ENCODE measurements around the gene IP6K3. TPM values are rescaled to one million over a fixed set of nuclear protein-coding genes. Genes with fewer than 3 reads are reported as not detected.

Gene IP6K3
- total and polyA plus RNA-seq, 4 experiments from 2014 or later = not detected

- intact Hi-C loops (cut with micrococcal nuclease) = no loop called here
- H3K4me3 ChIP-seq (ENCODE audit: low read length in 2 of 2) = no peak overlapping the region
- H3K36me3 Mint-ChIP-seq = peaks cover 0 to 4% of the 10 kb centered on the region in 2 donors
- H3K4me3 Mint-ChIP-seq = no peak overlapping the region
- no peaks in the 10 kb centered on the region for H3K27me3 ChIP-seq (ENCODE audit: insufficient read depth, low read length)
- peaks cover 2 to 4% of the 10 kb centered on the region in 2 donors for H3K27me3 Mint-ChIP-seq
- H3K9me3 Mint-ChIP-seq = peaks cover 0 to 5% (median 0%) of the 10 kb centered on the region in 8 donors
- peaks cover 7 to 15% (median 9%) of the 10 kb centered on the region in 4 donors for H3K4me1 Mint-ChIP-seq
- H3K4me1 ChIP-seq (ENCODE audit: insufficient read depth, low read length) = peaks cover 6% of the 10 kb centered on the region
- no peaks in the 10 kb centered on the region for H3K9me3 ChIP-seq (ENCODE audit: control insufficient read depth in 1 of 2, low read length in 2 of 2)
- peaks cover under 1% of the 10 kb centered on the region for H3K36me3 ChIP-seq (ENCODE audit: insufficient read depth, low read length)
- no peak for DNase-seq
- H3K27ac Mint-ChIP-seq = no peak overlapping the region
- ChIA-PET POLR2A (ENCODE audit: partially characterized antibody) (no interaction called here), CTCF (ENCODE audit: partially characterized antibody) (interaction anchor here (0.8 to 10.1 kb wide), 10 partner anchors 10 to 287 kb away, joined by 3 to 225 read pairs (median 4); no protein-coding TSS in a partner anchor)
- H3K27ac ChIP-seq (ENCODE audit: low read depth, low read length) = no peak overlapping the region
Observed at GRCh38 chr6:33766921-33767907, 20.5 kb upstream of the IP6K3 start.

DNA sequence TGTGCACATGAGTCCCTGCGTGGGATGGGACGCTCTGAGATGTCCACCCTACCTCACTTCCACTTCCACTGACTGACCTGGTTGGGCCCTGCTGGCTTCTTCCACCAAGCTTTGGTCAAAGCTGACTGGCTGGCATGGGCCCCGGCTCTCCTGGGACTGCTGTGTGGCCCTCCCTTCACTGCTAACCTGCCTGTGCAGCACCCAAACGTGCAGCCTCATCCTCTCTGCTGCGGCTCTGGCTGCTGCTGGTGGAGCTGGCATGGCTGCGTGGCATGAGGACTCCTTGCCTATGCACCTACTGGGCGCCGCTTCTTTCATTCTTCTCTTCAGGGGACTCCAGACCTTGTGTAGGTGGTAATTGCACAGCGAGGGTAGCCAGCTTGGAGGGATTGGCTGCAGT, 18.7 kb upstream of the IP6K3 start:
- CTCF ChIA-PET (ENCODE audit: partially characterized antibody) = interaction anchor here (10.1 kb wide), 1 partner anchor 264 kb away, joined by 225 read pairs; no protein-coding TSS in a partner anchor

GRCh38 chr6:33764036-33764435, 17.3 kb upstream of the IP6K3 start:
- POLR2A ChIA-PET (ENCODE audit: partially characterized antibody) = no interaction called here
- Mint-ChIP-seq H3K27me3 (peaks cover 2 to 4% of the 10 kb centered on the region in 2 donors), H3K27ac (no peak overlapping the region), H3K36me3 (no peaks in the 10 kb centered on the region), H3K9me3 (peaks cover 0 to 5% (median 0%) of the 10 kb centered on the region in 8 donors), H3K4me3 (no peak overlapping the region), H3K4me1 (peaks cover 0 to 6% (median 3%) of the 10 kb centered on the region in 4 donors)
- H3K27me3 ChIP-seq (ENCODE audit: insufficient read depth, low read length) = no peaks in the 10 kb centered on the region
- H3K27ac ChIP-seq (ENCODE audit: low read depth, low read length) = no peak overlapping the region
- no peak overlapping the region for H3K4me3 ChIP-seq (ENCODE audit: low read length in 2 of 2)
- intact Hi-C loops (cut with micrococcal nuclease) = no loop called here
- no peaks in the 10 kb centered on the region for H3K9me3 ChIP-seq (ENCODE audit: control insufficient read depth in 1 of 2, low read length in 2 of 2)
- H3K4me1 ChIP-seq (ENCODE audit: insufficient read depth, low read length) = no peaks in the 10 kb centered on the region
- CTCF ChIA-PET (ENCODE audit: partially characterized antibody) = interaction anchor here (1.2 kb wide), 1 partner anchor 51 kb away, joined by 4 read pairs; no protein-coding TSS in a partner anchor
- no peak for DNase-seq
- no peaks in the 10 kb centered on the region for H3K36me3 ChIP-seq (ENCODE audit: insufficient read depth, low read length)

More for the DNA sequence above, 18.7 kb upstream of the IP6K3 start:
- Mint-ChIP-seq H3K9me3 (peaks cover 0 to 5% (median 0%) of the 10 kb centered on the region in 8 donors), H3K4me1 (peaks cover 0 to 6% (median 3%) of the 10 kb centered on the region in 4 donors), H3K4me3 (peak overlapping the region in 1 of 8 donors; percentile 81), H3K27me3 (peaks cover 2 to 4% of the 10 kb centered on the region in 2 donors), H3K36me3 (no peaks in the 10 kb centered on the region), H3K27ac (no peak overlapping the region)
- Histone ChIP-seq H3K9me3 (ENCODE audit: control insufficient read depth in 1 of 2, low read length in 2 of 2) (no peaks in the 10 kb centered on the region), H3K4me1 (ENCODE audit: insufficient read depth, low read length) (no peaks in the 10 kb centered on the region), H3K4me3 (ENCODE audit: low read length in 2 of 2) (no peak overlapping the region), H3K36me3 (ENCODE audit: insufficient read depth, low read length) (no peaks in the 10 kb centered on the region), H3K27ac (ENCODE audit: low read depth, low read length) (no peak overlapping the region), H3K27me3 (ENCODE audit: insufficient read depth, low read length) (no peaks in the 10 kb centered on the region)
- intact Hi-C loops (cut with micrococcal nuclease) = no loop called here
- POLR2A ChIA-PET (ENCODE audit: partially characterized antibody) = no interaction called here
- no peak for DNase-seq

DNA sequence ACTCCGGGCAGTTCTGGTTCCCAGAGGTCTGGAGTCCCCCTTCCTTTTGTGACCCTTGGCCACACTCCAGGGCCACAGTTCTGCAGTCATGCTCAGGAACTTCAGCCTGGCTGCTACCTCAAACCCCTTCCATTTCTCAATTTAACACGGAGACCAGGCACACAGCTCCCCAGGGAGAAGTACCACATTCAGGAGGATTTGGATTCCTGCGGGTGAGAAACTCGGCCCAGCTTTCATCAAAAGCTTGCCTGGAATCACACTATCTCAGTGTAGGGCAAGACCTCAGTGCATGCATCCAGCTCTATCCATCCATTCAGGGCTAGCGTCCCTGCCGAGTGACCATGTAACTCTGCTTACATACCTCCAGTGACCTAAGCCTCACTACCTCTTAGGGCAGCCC, 16.8 kb upstream of the IP6K3 start:
- DNase-seq = no peak
- no peak overlapping the region for H3K4me3 ChIP-seq (ENCODE audit: low read length in 2 of 2)
- Mint-ChIP-seq H3K27me3 (peaks cover 3 to 4% of the 10 kb centered on the region in 2 donors), H3K9me3 (peaks cover 0 to 5% (median 0%) of the 10 kb centered on the region in 8 donors), H3K36me3 (no peaks in the 10 kb centered on the region), H3K4me3 (no peak overlapping the region), H3K4me1 (peaks cover 0 to 3% (median under 1%) of the 10 kb centered on the region in 4 donors), H3K27ac (no peak overlapping the region)
- ChIA-PET POLR2A (ENCODE audit: partially characterized antibody) (no interaction called here), CTCF (ENCODE audit: partially characterized antibody) (interaction anchor here (1.2 to 3.8 kb wide), 2 partner anchors 8 to 50 kb away, joined by 4 to 20 read pairs; no protein-coding TSS in a partner anchor)
- H3K36me3 ChIP-seq (ENCODE audit: insufficient read depth, low read length) = no peaks in the 10 kb centered on the region
- H3K9me3 ChIP-seq (ENCODE audit: control insufficient read depth in 1 of 2, low read length in 2 of 2) = no peaks in the 10 kb centered on the region
- H3K4me1 ChIP-seq (ENCODE audit: insufficient read depth, low read length) = no peaks in the 10 kb centered on the region
- intact Hi-C loops (cut with micrococcal nuclease) = no loop called here
- H3K27me3 ChIP-seq (ENCODE audit: insufficient read depth, low read length) = no peaks in the 10 kb centered on the region
- H3K27ac ChIP-seq (ENCODE audit: low read depth, low read length) = no peak overlapping the region

GRCh38 chr6:33762713-33763112, 16.0 kb upstream of the IP6K3 start:
- no peak for DNase-seq
- Histone ChIP-seq H3K27ac (ENCODE audit: low read depth, low read length) (no peak overlapping the region), H3K9me3 (ENCODE audit: control insufficient read depth in 1 of 2, low read length in 2 of 2) (no peaks in the 10 kb centered on the region), H3K27me3 (ENCODE audit: insufficient read depth, low read length) (no peaks in the 10 kb centered on the region), H3K4me3 (ENCODE audit: low read length in 2 of 2) (no peak overlapping the region), H3K4me1 (ENCODE audit: insufficient read depth, low read length) (no peaks in the 10 kb centered on the region), H3K36me3 (ENCODE audit: insufficient read depth, low read length) (no peaks in the 10 kb centered on the region)
- POLR2A ChIA-PET (ENCODE audit: partially characterized antibody) = no interaction called here
- H3K36me3 Mint-ChIP-seq = no peaks in the 10 kb centered on the region
- peaks cover 0 to 5% (median 0%) of the 10 kb centered on the region in 8 donors for H3K9me3 Mint-ChIP-seq
- peaks cover 0 to 1% (median 0%) of the 10 kb centered on the region in 4 donors for H3K4me1 Mint-ChIP-seq
- peaks cover 3 to 6% of the 10 kb centered on the region in 2 donors for H3K27me3 Mint-ChIP-seq
- intact Hi-C loops (cut with micrococcal nuclease) = loop anchor here (1.0 kb wide), 2 partner anchors 51 to 177 kb away; partner anchors contain the start of gene UQCC2
- CTCF ChIA-PET (ENCODE audit: partially characterized antibody) = interaction anchor here (3.4 to 3.8 kb wide), 2 partner anchors 9 to 52 kb away, joined by 14 to 20 read pairs; partner anchors contain the start of gene UQCC2
- H3K4me3 Mint-ChIP-seq = no peak overlapping the region
- H3K27ac Mint-ChIP-seq = no peak overlapping the region

DNA sequence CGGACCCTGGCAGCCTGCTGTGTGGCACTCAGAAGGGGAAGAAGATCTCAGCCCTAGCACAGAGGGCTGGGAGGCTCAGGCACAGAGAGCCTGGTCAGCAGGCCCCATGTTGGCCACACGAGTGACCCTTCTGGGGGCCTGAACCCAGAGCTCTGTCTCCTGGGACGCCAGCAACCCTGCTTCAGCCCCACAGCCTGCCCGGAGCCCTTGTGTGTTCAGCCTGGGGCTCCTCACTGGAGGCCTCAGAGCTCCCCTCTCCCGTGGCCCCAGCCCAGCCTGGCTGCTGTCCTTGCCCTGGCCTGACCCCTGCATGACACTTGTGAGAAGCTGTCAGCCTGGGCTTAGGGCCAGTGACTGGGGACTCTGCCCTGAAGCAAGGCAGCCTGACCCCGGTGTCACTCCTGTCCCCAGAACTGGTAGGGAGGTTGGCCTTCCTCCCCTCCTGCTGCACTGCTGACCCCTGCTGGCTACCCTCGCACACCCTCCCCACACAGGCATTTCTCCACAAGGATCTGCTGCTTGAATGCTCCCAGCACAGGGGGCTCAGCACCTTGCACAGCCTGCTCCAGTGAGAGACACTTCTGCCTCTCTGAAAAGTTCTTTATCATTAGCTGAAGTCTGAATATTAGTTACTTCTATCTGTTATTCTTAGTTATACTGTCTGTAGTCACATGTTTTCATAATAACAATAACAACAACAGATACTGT, 15.4 kb upstream of the IP6K3 start:
- CTCF ChIA-PET (ENCODE audit: partially characterized antibody) = interaction anchor here (3.4 to 3.8 kb wide), 2 partner anchors 10 to 51 kb away, joined by 14 to 20 read pairs; partner anchors contain the start of gene UQCC2
- no peak overlapping the region for H3K27ac ChIP-seq (ENCODE audit: low read depth, low read length)
- no peak overlapping the region for H3K4me3 Mint-ChIP-seq
- H3K36me3 Mint-ChIP-seq = no peaks in the 10 kb centered on the region
- no peaks in the 10 kb centered on the region for H3K9me3 ChIP-seq (ENCODE audit: control insufficient read depth in 1 of 2, low read length in 2 of 2)
- peaks cover 3 to 7% of the 10 kb centered on the region in 2 donors for H3K27me3 Mint-ChIP-seq
- peak overlapping the region in 1 of 7 donors; percentile 24 for H3K27ac Mint-ChIP-seq
- H3K4me3 ChIP-seq (ENCODE audit: low read length in 2 of 2) = no peak overlapping the region
- no peaks in the 10 kb centered on the region for H3K4me1 ChIP-seq (ENCODE audit: insufficient read depth, low read length)
- peak in 1 of 5 donors; percentile 21 for DNase-seq
- peaks cover 0 to 1% (median under 1%) of the 10 kb centered on the region in 4 donors for H3K4me1 Mint-ChIP-seq
- peaks cover 0 to 5% (median 0%) of the 10 kb centered on the region in 8 donors for H3K9me3 Mint-ChIP-seq
- H3K27me3 ChIP-seq (ENCODE audit: insufficient read depth, low read length) = no peaks in the 10 kb centered on the region
- POLR2A ChIA-PET (ENCODE audit: partially characterized antibody) = no interaction called here
- H3K36me3 ChIP-seq (ENCODE audit: insufficient read depth, low read length) = no peaks in the 10 kb centered on the region
- intact Hi-C loops (cut with micrococcal nuclease) = loop anchor here (1.0 kb wide), 2 partner anchors 51 to 177 kb away; partner anchors contain the start of gene UQCC2

Measured in CD4-positive, alpha-beta memory T cell (primary cell).